Esophagus squamous epithelium (tissue), 5 donors: ENCODE results near the gene IL20. TPM values are rescaled to one million over a fixed set of nuclear protein-coding genes. Genes with fewer than 3 reads are reported as not detected.

Experiments
- DNase-seq: peaks from one replicate; lab custom pipeline; 2025; lab: John Stamatoyannopoulos, UW
- H3K27ac ChIP-seq, 4 donors: fragments of 200-600 bp; sonication (generic); one replicate each; pipeline ENCODE4 v1.5.1; 2016 to 2019; ENCODE audit warnings: mild to moderate bottlenecking in 1 of 4
- H3K27me3 ChIP-seq, 4 donors: fragments of 200-600 bp; sonication (generic); 1 replicate in 3 of 4; 2 replicates in 1 of 4; pipeline versions ENCODE4 v1.5.1 to v1.6.0; 2017 to 2021; ENCODE audit warnings: antibody characterized with exemption in 1 of 4
- H3K36me3 ChIP-seq, 3 donors: fragments of 200-600 bp; sonication (generic); one replicate each; pipeline ENCODE4 v1.5.1; 2016 to 2019
- H3K4me1 ChIP-seq, 3 donors: fragments of 200-600 bp; sonication (generic); one replicate each; pipeline ENCODE4 v1.5.1; 2017 to 2019
- H3K4me3 ChIP-seq, 4 donors: fragments of 200-600 bp; sonication (generic); 1 replicate in 3 of 4; 2 replicates in 1 of 4; pipeline ENCODE4 v1.5.1; 2016 to 2019; ENCODE audit warnings: mild to moderate bottlenecking in 2 of 4, moderate library complexity in 1 of 4
- H3K9me3 ChIP-seq, 3 donors: fragments of 200-600 bp; sonication (generic); one replicate each; pipeline ENCODE4 v1.5.1; 2016 to 2019
- CTCF ChIP-seq, 6 experiments: fragments of 450-650 bp in 4 of 6; fragments of 200-600 bp in 2 of 6; sonication (generic) in 2 of 6; IDR thresholded peaks; one replicate each; pipeline ENCODE4 v1.5.1; 2016 to 2019; ENCODE audit warnings: antibody characterized with exemption in 6 of 6, mild to moderate bottlenecking in 4 of 6, moderate library complexity in 4 of 6
- POLR2A ChIP-seq, 4 donors: fragments of 450-650 bp; IDR thresholded peaks; one replicate each; pipeline ENCODE4 v1.6.1; 2017; ENCODE audit warnings: antibody characterized with exemption in 4 of 4, mild to moderate bottlenecking in 4 of 4, moderate library complexity in 3 of 4
- WGBS, 2 donors: methylation state at CpG; one replicate each; pipeline ENCODE4 v1.1.5; 2018; 5-methylcytosine and 5-hydroxymethylcytosine counted together
- intact Hi-C: fragments of 100-400 bp; cut with DNase I; formaldehyde crosslinking; loops from one replicate; pipeline ENCODE4 v1.15.0; 2022
- total RNA-seq, 4 donors: library from RNA; depleted of rRNA; stranded (reverse); fragments of >200 nt; gene quantifications; one replicate each; pipeline ENCODE4 v1.1.0, GENCODE V29; 2016
- donor health status: DM: yes; HTN: yes; CAD: no.

Gene IL20
- total RNA-seq, 4 donors from 2014 or later: 1.1 TPM; not detected in 3

GRCh38 chr1:206860165-206860564, 5.3 kb upstream of the IL20 start:
- Histone ChIP-seq H3K27ac (no peak overlapping the region), H3K36me3 (no peaks in the 10 kb centered on the region), H3K4me1 (peaks cover 0 to 15% (median under 1%) of the 10 kb centered on the region in 3 donors), H3K4me3 (no peak overlapping the region), H3K27me3 (peaks cover 0 to 33% (median 0%) of the 10 kb centered on the region in 4 donors), H3K9me3 (no peaks in the 10 kb centered on the region)
- intact Hi-C loops: no loop called here
- WGBS, 2 donors: 85 to 86% methylated on average over 4 of the region's 4 CpGs
- TF ChIP-seq CTCF (IDR thresholded peaks at IDR 0.05) (no peak), POLR2A (IDR thresholded peaks at IDR 0.05) (no peak)
- no peak for DNase-seq

GRCh38 chr1:206863266-206863665, 2.2 kb upstream of the IL20 start:
- no peak for DNase-seq
- TF ChIP-seq POLR2A (IDR thresholded peaks at IDR 0.05): no peak
- no peak for TF ChIP-seq CTCF (IDR thresholded peaks at IDR 0.05)
- Histone ChIP-seq H3K9me3 (no peaks in the 10 kb centered on the region), H3K4me3 (no peak overlapping the region), H3K36me3 (no peaks in the 10 kb centered on the region), H3K27me3 (peaks cover 0 to 33% (median 0%) of the 10 kb centered on the region in 4 donors), H3K27ac (no peak overlapping the region), H3K4me1 (peaks cover 0 to 22% (median 6%) of the 10 kb centered on the region in 3 donors)
- WGBS, 2 donors: 20 to 36% methylated on average over 1 of the region's 1 CpG
- intact Hi-C loops: no loop called here

- Histone ChIP-seq H3K27ac (no peak overlapping the region), H3K9me3 (no peaks in the 10 kb centered on the region), H3K4me3 (no peak overlapping the region), H3K27me3 (peaks cover 0 to 16% (median 0%) of the 10 kb centered on the region in 4 donors), H3K4me1 (peaks cover 0 to 11% (median 6%) of the 10 kb centered on the region in 3 donors), H3K36me3 (no peaks in the 10 kb centered on the region)
- DNase-seq: no peak
- intact Hi-C loops: no loop called here
- no peak for TF ChIP-seq CTCF (IDR thresholded peaks at IDR 0.05)
- no peak for TF ChIP-seq POLR2A (IDR thresholded peaks at IDR 0.05)
- 37 to 44% methylated on average over 2 of the region's 2 CpGs for WGBS, 2 donors
These were observed 639 bp downstream of the IL20 start for GRCh38 chr1:206866062-206866461.

GRCh38 chr1:206867239-206867638, 1.8 kb downstream of the IL20 start:
- H3K27ac ChIP-seq: no peak overlapping the region
- peaks cover 0 to 6% (median 0%) of the 10 kb centered on the region in 4 donors for H3K27me3 ChIP-seq
- no peak for DNase-seq
- no peaks in the 10 kb centered on the region for H3K36me3 ChIP-seq
- intact Hi-C loops: no loop called here
- no peak overlapping the region for H3K4me3 ChIP-seq
- 33 to 44% methylated on average over 1 of the region's 1 CpG for WGBS, 2 donors
- H3K4me1 ChIP-seq: peaks cover 0 to 11% (median 6%) of the 10 kb centered on the region in 3 donors
- no peaks in the 10 kb centered on the region for H3K9me3 ChIP-seq
- TF ChIP-seq CTCF (IDR thresholded peaks at IDR 0.05) (no peak), POLR2A (IDR thresholded peaks at IDR 0.05) (no peak)

- Histone ChIP-seq H3K27me3 (peaks cover 0 to 6% (median 0%) of the 10 kb centered on the region in 4 donors), H3K27ac (no peak overlapping the region), H3K4me3 (no peak overlapping the region), H3K9me3 (no peaks in the 10 kb centered on the region), H3K36me3 (no peaks in the 10 kb centered on the region), H3K4me1 (peaks cover 0 to 11% (median 6%) of the 10 kb centered on the region in 3 donors)
- no peak for TF ChIP-seq POLR2A (IDR thresholded peaks at IDR 0.05)
- TF ChIP-seq CTCF (IDR thresholded peaks at IDR 0.05): no peak
- DNase-seq: no peak
- intact Hi-C loops: no loop called here
These were observed 2.3 kb downstream of the IL20 start for GRCh38 chr1:206867716-206868115.
